ENCODE results near the gene ARMH1.
"Not testable (repeated sequence)": the region's sequence is repeated elsewhere in the genome, so short reads cannot be mapped to it uniquely, and the experiment has no call there.

Gene ARMH1

GRCh38 chr1:44723496-44724295 is 49.2 kb downstream of the ARMH1 start:
- DNase-seq = no peak

- DNase-seq = no peak
These were observed 49.9 kb downstream of the ARMH1 start for GRCh38 chr1:44724296-44724954.

DNA sequence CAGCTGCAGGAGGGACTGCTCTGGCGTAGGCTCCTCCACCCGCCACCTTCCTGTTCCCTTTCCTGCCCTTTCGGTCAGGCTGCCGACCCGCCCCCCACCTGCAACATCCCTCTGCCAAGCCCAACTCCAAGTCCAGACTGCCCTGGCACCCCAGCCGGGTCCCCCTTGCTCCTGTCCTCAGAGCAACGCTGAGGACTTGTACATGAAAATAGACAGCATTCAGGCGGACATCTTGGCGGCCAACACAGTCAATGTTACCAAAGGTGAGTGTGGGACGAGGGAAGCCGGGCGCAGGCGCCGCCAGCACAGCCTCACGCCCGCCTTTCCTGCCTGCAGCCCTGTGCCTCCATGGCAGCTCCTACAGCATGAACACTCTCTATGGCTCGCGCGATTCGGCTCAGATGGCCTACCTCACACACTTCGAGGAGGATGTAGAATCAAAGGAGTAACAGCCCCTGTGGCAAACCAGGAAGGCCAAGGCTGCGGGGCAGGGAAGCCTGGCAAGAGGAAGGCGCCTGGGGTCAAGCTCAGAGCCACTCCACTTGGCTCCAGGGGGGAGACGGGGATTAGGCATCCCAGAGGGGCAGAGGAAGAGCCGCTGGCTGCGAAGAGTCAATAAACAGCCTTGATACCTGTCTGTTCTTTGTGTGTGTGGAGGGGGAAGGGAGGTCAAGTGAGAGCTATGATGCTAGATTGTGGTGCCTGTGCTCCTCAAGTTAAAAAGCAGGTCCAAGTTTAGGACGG is 50.6 kb downstream of the ARMH1 start:
- no peak for DNase-seq

DNA sequence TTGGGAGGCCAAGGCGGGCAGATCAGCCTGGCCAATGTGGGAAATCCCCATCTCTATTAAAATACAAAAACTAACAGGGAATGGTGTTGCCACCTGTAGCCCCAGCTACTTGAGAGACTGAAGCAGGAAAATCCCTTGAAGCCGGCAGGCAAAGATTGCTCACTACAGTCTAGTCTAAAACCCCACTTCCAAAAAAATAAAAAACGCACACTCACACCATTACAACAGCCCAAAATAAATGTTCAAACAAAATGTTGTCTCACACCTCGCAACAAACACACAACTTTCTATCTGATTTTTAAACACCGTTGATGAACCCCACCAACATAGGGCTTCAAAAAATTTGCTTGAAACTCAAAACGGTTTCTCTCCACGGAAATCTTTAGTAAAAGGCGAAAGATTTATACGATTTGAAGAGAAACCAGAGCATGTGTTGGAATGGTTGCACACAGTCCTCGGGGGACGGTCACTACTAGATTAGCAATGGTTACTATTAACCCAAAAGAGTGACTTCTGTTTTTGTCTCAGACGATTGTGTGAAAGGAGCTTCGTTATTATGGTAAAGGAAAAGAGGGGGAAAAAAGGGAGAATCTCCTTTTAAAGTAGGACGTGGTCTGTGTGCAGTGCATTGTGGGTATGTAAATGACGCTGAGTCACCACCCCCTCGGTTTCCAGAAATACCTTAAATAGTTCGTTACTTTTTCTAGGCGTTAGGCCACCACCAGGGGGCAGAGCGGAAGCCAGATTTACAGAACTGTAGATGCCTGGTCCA is 56.4 kb downstream of the ARMH1 start, which contains the start of gene RNU5D-1:
TSS of gene RNU5D-1 (minus strand) at position 430 of the 772 bp plus-strand sequence.
- DNase-seq = peak; percentile 94

- DNase-seq = no peak
These were observed 58.9 kb downstream of the ARMH1 start for GRCh38 chr1:44733365-44733764.

- DNase-seq = no peak
These were observed 59.3 kb downstream of the ARMH1 start for GRCh38 chr1:44733784-44734183.

DNA sequence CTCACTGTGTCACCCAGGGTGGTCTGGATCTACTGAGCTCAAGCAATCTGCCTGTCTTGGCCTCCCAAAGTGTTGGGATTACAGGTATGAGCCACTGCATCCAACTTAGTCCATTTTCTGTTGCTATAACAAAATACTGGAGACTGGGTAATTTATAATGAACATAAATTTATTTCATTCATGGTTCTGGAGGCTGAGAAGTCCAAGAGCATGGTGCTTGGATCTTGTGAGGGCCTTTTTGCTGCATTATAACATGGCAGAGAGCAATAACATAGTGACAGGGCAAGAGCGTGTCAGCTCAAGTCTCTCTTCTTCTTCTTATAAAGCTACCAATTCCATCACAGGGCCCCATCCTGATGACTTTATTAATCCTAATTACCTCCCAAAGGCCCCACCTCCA is 61.5 kb downstream of the ARMH1 start:
- DNase-seq = no peak

DNA sequence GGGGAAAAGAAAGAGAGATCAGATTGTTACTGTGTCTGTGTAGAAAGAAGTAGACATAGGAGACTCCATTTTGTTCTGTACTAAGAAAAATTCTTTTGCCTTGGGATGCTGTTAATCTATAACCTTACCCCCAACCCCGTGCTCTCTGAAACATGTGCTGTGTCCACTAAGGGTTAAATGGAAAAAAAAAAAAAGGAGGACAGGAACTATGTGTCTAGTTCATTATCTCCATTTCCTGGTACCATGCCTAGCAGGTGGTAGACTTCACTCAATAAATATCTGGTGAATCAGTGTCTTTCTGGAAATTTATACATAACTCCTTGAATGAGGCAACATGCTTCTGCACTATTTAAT is 64.4 kb downstream of the ARMH1 start:
- DNase-seq = not testable (repeated sequence)

GRCh38 chr1:44739307-44740178 is 65.0 kb downstream of the ARMH1 start, which contains the start of gene KIF2C:
KIF2C (plus strand) TSS chr1:44739837; CDS start chr1:44739933, 96 bp downstream.
- peak; percentile 85 to 97 for DNase-seq

- no peak for DNase-seq
These were observed 65.7 kb downstream of the ARMH1 start for GRCh38 chr1:44740179-44740617.

DNA sequence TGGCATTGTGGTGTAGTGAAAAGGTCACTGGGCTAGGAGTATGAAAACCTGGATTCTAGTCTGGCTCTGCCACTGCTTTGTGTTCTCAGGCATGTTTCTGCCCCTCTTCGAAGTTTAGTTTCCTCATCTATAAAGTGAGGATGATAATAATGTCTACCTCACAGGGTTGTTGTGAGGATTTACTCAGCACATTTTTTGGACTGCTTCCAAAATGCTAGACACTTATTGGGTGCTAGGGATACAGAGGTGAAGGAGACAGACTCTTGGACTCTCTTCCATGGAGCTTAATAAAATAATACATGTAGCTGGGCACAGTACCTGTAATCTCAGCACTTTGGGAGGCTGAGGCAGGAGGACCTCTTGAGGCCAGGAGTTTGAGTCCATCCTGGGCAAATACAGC is 68.7 kb downstream of the ARMH1 start:
- no peak for DNase-seq

GRCh38 chr1:44747878-44748277 is 73.4 kb downstream of the ARMH1 start:
- no peak for DNase-seq

DNA sequence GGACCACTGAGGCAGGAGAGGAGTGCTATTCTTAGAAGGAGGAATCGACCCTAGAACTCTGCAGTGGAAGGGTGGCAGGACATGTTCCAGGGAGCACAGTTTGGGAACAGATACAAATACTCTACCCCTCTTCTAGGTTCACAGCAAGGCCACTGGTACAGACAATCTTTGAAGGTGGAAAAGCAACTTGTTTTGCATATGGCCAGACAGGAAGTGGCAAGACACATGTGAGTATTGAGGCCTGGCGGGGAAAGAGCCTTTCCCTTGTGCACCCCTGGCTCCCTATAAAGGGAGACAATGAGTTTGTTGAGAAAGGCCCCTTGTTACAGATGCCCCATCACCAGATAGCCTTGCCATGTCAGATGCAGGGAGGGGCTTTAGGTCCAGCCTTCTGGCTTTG is 82.9 kb downstream of the ARMH1 start:
- no peak for DNase-seq

- DNase-seq = no peak
These were observed 84.6 kb downstream of the ARMH1 start for GRCh38 chr1:44759077-44759476.

DNA sequence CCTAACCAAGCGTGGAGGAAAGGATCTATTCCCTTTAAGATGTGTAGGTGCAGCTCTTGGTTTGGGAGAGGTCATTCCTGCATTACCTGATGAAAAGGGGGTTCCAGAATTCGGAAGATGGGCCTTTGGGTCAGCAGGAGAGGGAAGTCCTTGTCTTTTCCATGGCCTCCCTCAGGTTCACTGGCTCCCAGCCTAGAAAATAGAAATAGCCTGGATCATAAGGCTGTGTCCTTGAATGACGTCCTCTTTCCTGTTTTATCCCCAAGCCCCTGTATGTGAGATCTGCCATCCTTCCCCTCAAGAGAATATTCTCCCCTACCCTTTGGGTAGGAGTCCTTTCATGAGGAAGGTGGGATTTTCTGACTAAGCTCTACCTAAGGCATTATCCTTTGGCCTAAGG is 86.4 kb downstream of the ARMH1 start:
- DNase-seq = no peak

- DNase-seq = not testable (repeated sequence)
These were observed 91.9 kb downstream of the ARMH1 start for GRCh38 chr1:44766421-44766820.

Data from NCI-H524 (cell line).